Jurkat, Clone E6-1 (cell line): Measurements from ENCODE around the gene FUCA2.
"Not testable (repeated sequence)": the region's sequence is repeated elsewhere in the genome, so short reads cannot be mapped to it uniquely, and the experiment has no call there.

ENCODE experiments used
- DNase-seq: peaks from one replicate; pipeline ENCODE4 v3.0.0-alpha.2; 2011; ENCODE audit warnings: low read depth, low spot score
- H3K4me3 ChIP-seq: 2 replicates; pipeline ENCODE4 v1.5.1; 2011; ENCODE audit warnings: mild to moderate bottlenecking, low read length, control low read depth, moderate library complexity

FUCA2 gene

DNA sequence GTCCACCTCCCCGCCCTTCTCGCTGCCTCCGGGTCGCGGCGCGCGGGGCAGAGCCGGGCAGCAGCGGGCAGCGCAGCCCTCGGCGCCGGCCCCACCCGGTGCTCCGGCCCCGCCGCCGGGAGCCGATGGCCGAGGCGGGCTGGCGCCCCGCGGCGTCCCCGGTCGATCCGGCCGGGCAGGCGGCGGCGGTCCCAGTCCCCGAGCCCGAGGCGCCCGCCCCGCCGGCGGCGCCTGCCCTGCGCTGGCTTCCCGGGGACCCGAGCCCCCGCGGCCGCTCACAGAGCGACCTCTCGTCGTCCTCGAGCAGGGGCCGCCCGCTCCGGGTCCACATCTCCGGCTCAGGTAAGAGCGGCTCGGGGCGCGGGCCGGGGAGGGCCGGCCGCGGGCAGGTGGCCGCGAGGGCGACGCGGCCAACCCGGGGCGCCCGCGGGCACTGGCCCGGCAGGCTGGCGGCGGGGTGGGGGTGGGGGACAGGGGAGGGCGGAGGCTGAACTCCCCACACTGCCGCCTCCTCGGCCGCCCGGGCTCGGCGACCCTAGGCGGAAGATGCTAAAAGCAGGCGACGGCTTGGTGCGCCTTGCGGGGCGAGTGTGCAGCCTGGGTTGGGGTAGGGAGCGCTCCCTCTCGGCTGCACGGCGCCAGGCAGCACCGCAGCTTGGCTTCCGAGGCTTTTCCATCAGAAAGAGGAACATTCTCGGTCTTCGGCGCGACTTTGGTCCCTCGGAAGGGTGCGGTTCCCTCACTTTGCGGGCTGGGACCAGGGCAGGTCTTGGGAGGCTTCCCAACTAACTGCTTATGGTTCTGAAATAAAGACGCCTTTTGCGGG is 25.6 kb upstream of the FUCA2 start:
- no peak for DNase-seq
- peak overlapping the region; percentile 42 for H3K4me3 ChIP-seq

- H3K4me3 ChIP-seq, result peak overlapping the region; percentile 32
- DNase-seq, result no peak
Observed at GRCh38 chr6:143536461-143536865, 24.9 kb upstream of the FUCA2 start.

DNA sequence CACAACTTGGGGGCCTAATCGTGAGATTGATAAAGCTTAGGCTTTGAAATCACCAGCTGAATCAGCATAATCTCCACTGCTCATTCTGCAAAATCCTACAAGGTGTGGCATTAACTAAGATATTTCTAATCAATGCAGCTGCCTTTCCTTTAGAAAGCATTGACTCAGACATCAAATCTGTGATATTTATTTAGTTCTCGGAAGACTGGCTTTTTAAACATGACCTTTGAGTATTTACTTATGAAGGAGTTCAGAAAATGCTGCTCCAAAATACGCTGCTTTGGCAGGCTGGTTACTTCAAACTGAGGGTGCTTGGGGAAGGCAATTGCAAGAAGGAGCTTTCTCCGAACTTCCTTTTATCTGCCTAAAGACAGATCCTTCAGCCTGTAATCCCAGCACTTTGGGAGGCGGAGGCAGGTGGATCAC is 23.7 kb upstream of the FUCA2 start:
- no peak for DNase-seq
- no peak overlapping the region for H3K4me3 ChIP-seq

GRCh38 chr6:143531720-143532499 is 20.4 kb upstream of the FUCA2 start:
- no peak for DNase-seq
- no peak overlapping the region for H3K4me3 ChIP-seq

GRCh38 chr6:143529095-143529494 is 17.6 kb upstream of the FUCA2 start:
- DNase-seq, result no peak
- H3K4me3 ChIP-seq, result no peak overlapping the region

- DNase-seq, result no peak
- H3K4me3 ChIP-seq, result no peak overlapping the region
Observed at GRCh38 chr6:143528164-143528811, 16.8 kb upstream of the FUCA2 start.

- H3K4me3 ChIP-seq, result no peak overlapping the region
- no peak for DNase-seq
Observed at GRCh38 chr6:143527677-143528076, 16.2 kb upstream of the FUCA2 start.

GRCh38 chr6:143525356-143525755 is 13.8 kb upstream of the FUCA2 start:
- no peak overlapping the region for H3K4me3 ChIP-seq
- DNase-seq, result no peak

DNA sequence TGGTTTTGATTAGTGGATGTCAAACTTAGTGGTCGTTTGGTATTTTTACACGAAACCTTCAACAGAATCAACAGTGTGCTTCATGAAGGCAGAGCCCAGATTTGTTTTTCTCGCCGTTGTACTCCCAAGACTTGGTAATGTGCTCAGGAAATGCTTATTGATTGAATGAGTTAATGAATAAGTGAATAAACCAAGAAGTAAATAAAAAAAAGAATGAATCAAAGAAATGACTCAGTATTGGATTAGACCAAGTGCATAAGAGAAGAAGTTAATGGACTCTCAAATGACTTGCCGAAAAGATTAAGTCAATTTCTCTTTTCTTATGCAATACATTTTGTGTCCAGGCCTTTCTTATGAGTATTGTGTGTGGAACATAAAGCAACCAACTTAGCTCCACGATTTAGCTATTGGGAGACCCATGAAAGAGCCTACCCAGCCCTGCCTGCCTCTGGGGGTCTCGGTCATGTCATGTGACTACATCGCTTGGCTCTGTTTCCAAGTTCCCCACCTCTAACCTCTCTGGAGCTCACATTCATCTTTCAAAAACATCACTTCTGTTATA is 10.6 kb upstream of the FUCA2 start:
- no peak overlapping the region for H3K4me3 ChIP-seq
- no peak for DNase-seq

DNA sequence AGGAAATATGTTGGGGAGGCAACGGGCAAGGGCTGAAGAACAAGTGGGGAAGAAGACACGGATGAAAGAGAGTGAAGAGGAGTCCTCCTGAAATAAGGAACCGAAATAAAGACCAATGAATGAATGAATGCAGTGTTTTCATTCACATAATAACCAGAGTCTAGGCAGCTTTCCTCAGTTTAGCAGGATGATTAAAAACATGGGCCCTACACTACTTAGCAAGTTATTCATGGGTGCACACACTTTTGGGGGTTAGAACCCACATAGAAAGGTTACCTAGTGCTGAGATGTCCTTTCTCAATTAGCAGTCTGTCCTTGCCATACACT is 5.9 kb upstream of the FUCA2 start:
- H3K4me3 ChIP-seq, result no peak overlapping the region
- no peak for DNase-seq

DNA sequence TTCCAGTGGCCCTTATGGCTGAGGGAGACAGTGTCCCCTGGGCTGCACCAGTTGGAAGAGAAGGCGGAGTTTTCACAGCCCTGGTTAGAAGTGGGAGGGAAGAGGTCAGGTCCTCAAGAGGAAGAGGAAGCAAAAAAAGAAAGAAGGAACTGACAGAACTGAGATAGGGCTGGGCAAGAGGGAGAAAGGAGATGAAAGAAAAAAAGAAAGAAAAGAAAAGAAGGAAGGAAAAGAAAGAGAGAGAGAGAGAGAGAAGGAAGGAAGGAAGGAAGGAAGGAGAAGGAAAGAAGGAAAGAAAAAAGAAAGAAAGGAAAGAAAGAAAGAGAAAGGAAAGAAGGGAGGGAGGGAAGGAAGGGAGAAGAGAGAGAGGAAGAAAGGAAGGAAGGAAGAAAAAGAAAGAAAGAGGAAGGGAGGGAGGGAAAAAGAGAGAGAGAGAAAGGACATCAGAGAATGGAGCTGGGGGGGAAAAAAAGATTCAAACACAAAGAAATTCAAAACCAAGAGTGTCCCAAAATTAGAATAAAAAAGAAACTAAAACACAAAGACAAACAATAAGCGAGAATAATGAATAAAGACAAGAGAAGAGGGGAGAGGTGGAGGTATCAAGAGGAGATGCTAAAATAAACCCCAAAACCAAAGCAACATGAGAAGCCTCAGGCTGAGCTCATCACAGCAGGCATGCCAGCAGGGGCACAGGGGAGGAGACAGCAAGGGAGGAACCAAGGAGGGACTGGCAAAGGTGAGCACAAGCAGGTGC is 5.3 kb upstream of the FUCA2 start:
- no peak for DNase-seq
- H3K4me3 ChIP-seq, result no peak overlapping the region

- no peak overlapping the region for H3K4me3 ChIP-seq
- no peak for DNase-seq
Observed at GRCh38 chr6:143515766-143516355, 4.3 kb upstream of the FUCA2 start.

DNA sequence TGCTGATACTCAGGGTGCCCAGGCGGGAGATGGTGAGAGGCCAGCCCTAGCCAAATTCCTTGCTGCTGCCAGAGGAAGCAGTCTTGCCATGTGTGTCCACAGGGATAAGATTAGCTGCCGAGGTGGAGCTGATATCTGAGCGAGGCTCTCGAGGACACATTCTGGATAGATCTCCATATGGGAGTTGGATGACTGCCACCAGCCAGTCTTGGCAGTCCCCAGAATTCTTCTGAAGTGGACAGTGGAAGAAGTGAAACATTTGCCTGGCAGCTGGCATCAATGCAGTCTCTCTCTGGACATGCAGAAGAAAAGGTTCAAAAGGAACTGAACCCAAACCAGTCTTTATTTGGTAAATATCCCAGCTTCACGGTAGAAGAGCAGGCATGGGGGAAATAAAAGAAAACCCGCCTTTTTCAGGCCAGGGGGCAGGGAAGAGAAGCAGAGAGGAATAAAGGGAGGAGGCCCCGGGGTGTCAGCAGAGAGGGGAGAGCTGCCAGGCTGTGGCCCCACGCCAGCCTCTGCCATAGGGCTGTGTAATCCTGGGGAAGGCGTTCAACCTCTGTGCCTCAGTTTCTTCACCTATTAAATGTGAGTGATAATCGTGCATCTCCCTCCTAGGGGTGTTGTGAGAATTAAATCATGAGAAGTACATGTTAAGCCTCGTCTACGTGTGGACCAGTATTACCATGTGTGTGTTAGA is 3.7 kb upstream of the FUCA2 start:
- H3K4me3 ChIP-seq, result no peak overlapping the region
- DNase-seq, result no peak

DNA sequence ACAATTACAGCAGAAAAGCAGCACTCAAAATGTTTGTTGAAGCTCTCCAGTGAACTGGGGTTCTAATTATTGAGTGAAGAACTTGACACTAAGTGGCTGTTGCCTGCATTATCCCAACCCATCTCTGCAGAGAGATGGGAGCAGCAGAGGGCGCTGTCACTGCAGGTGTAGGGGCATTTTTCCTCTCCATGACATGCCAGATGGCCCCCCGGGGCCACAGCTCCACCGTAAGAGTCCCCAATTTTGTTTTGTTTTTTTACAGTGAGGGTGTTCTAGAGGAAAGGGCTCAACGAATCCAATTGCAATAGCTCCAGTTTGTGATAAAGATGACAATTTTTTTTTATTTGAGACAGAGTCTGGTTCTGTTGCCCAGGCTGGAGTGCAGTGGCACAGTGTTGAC is 1.9 kb upstream of the FUCA2 start:
- no peak overlapping the region for H3K4me3 ChIP-seq
- no peak for DNase-seq

DNA sequence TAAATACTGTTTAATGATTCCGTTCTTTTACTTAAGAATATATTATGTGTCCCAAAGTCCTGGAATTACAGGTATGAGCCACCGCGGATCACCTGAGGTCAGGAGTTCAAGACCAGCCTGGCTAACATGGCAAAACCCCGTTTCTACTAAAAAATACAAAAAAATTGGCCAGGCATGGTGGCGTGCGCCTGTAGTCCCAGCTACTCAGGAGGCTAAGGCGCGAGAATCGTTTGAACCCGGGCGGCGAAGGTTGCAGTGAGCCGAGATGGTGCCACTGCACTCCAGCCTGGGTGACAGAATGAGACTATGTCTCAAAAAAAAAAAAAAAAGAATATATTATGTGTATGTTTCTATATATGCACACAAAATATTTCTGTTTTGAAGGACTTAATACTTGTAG is 1.2 kb downstream of the FUCA2 start:
- H3K4me3 ChIP-seq, DNase-seq: not testable (repeated sequence)

DNA sequence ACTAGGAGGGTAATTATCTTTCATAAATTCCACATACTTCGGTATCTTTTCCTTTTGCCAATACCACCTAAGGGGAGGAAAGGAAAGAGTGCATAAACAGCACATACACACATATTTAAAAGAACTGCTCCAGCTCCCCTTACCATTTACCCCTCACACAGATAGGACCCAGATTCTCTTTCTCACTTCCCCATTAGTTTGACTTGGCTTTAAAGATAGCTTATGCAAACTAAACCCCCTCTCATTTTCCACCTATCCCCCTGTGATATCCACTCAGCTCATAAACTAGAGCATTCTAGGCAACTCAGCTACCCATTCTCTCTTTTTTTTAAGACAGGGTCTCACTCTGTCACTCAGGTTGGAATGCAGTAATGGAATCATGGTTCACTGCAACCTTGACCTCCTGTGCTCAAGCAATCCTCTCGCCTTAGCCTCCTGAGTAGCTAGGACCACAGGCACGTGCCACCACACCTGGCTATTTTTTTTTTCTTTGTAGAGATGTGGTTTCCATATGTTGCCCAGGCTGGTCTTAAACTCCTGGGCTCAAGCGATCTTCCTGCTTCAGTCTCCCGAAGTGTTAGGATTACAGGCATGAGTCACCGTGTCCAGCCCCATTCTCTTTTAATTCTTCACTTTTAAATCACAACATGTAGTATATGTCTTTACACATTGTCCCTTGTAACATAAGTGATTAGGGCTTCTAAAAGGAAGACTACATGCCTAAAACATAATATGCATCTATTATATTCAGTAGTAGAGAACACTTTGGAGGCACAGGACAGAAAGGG is 4.0 kb downstream of the FUCA2 start:
- no peak overlapping the region for H3K4me3 ChIP-seq
- no peak for DNase-seq

GRCh38 chr6:143506620-143507019 is 4.9 kb downstream of the FUCA2 start:
- no peak for DNase-seq
- no peak overlapping the region for H3K4me3 ChIP-seq

DNA sequence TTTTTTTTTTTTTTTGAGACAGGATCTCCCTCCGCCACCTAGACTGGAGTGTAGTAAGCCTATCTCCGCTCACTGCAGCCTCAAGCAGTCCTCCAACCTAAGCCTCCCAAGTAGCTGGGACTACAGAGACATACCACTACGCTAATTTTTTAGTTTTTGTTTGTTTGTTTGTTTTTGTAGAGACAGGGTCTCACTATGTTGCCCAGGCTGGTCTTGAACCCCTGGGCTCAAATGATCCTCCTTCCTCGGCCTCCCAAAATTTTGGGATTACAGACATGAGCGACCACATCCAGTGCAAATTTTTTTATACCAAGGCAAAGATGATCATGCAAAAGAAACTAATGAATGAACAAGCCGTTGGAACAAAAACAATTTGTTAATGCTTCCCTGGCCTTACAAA is 5.3 kb downstream of the FUCA2 start:
- DNase-seq, result no peak
- no peak overlapping the region for H3K4me3 ChIP-seq
